Brain microvascular endothelial cell (primary cell): ENCODE data around the gene CEP72.
A peak's percentile ranks its signal among the peaks of the same experiment; 100 is the strongest.
"Not testable (repeated sequence)": the region's sequence is repeated elsewhere in the genome, so short reads cannot be mapped to it uniquely, and the experiment has no call there.

Experiments used
- DNase-seq: peaks from one replicate; pipeline ENCODE4 v3.0.0-alpha.2; 2020
- H3K27ac ChIP-seq: fragments of 250-450 bp; sonication (Bioruptor Pico); 2 replicates; pipeline ENCODE4 v1.5.1; 2020; ENCODE audit warnings: mild to moderate bottlenecking, moderate library complexity
- H3K27me3 ChIP-seq: fragments of 250-450 bp; sonication (Bioruptor Pico); replicated peaks from 2 replicates; pipeline ENCODE4 v1.5.1; 2020; ENCODE audit warnings: mild to moderate bottlenecking
- H3K36me3 ChIP-seq: fragments of 250-450 bp; sonication (Bioruptor Pico); replicated peaks from 2 replicates; pipeline ENCODE4 v1.5.1; 2020; ENCODE audit warnings: mild to moderate bottlenecking
- H3K4me3 ChIP-seq: 2 replicates; pipeline ENCODE4 v1.5.1; 2011; ENCODE audit warnings: low read depth, mild to moderate bottlenecking, control low read depth, low read length, moderate library complexity
- CTCF ChIP-seq: IDR thresholded peaks from 2 replicates; pipeline ENCODE4 v1.5.1; 2011; ENCODE audit warnings: low read depth, mild to moderate bottlenecking, moderate library complexity, low read length, control low read depth, inconsistent platforms; ENCODE audit errors: missing control alignments
- in situ Hi-C: cut with HindIII; loops from 2 replicates; pipeline ENCODE4 v1.10.0; 2017; ENCODE audit warnings: low sequenced_read_pairs, low pct_ligation_motif_present

CEP72 gene

GRCh38 chr5:691817-692528 lies 79.8 kb downstream of the CEP72 start:
- H3K36me3 ChIP-seq, result no peaks in the 10 kb centered on the region
- in situ Hi-C loops, result no loop called here
- H3K27ac ChIP-seq, result no peak overlapping the region
- H3K27me3 ChIP-seq, result peaks cover 2% of the 10 kb centered on the region
- TF ChIP-seq CTCF, result no peak
- no peak overlapping the region for H3K4me3 ChIP-seq
- no peak for DNase-seq

- DNase-seq, H3K36me3 ChIP-seq, in situ Hi-C loops, H3K27me3 ChIP-seq, H3K27ac ChIP-seq: not testable (repeated sequence)
- H3K4me3 ChIP-seq, result peak overlapping the region; percentile 24
Measured at GRCh38 chr5:692529-693041, 80.4 kb downstream of the CEP72 start.

- H3K27me3 ChIP-seq, H3K36me3 ChIP-seq, in situ Hi-C loops, H3K27ac ChIP-seq: not testable (repeated sequence)
- peak; percentile 25 for DNase-seq
- peak within 1 kb of the TSS; percentile 24 for H3K4me3 ChIP-seq
Measured at GRCh38 chr5:693271-694041, 81.3 kb downstream of the CEP72 start, which contains the start of gene TPPP. Gene TPPP, minus strand, starts transcription at chr5:693352. Its CDS starts 15,292 bp downstream, at chr5:678060.

- H3K27ac ChIP-seq, H3K4me3 ChIP-seq, H3K27me3 ChIP-seq, in situ Hi-C loops, H3K36me3 ChIP-seq, DNase-seq: not testable (repeated sequence)
Measured at GRCh38 chr5:694042-694431, 81.9 kb downstream of the CEP72 start.

- DNase-seq, H3K36me3 ChIP-seq, H3K27me3 ChIP-seq, H3K4me3 ChIP-seq, H3K27ac ChIP-seq, in situ Hi-C loops: not testable (repeated sequence)
Measured at GRCh38 chr5:695475-695874, 83.3 kb downstream of the CEP72 start.

GRCh38 chr5:696191-696590 lies 84.1 kb downstream of the CEP72 start:
- not testable (repeated sequence) for DNase-seq, H3K27me3 ChIP-seq

GRCh38 chr5:696753-697702 lies 84.9 kb downstream of the CEP72 start:
- H3K27me3 ChIP-seq, H3K36me3 ChIP-seq, DNase-seq, H3K4me3 ChIP-seq, H3K27ac ChIP-seq, in situ Hi-C loops: not testable (repeated sequence)

More at GRCh38 chr5:696191-696590, 84.1 kb downstream of the CEP72 start:
- in situ Hi-C loops, H3K27ac ChIP-seq, H3K36me3 ChIP-seq, H3K4me3 ChIP-seq: not testable (repeated sequence)
